Kidney epithelial cell (primary cell): ENCODE data around the gene DGKE. TPM values are rescaled to one million over a fixed set of nuclear protein-coding genes. Genes with fewer than 3 reads are reported as not detected.

Experiments used
- DNase-seq: peaks from one replicate; pipeline ENCODE4 v3.0.0-alpha.2; 2010; ENCODE audit warnings: low read depth
- H3K27me3 ChIP-seq: 2 replicates; pipeline ENCODE4 v1.6.0; 2011; ENCODE audit warnings: low read length; ENCODE audit not compliant: control insufficient read depth, insufficient read depth
- H3K36me3 ChIP-seq: 2 replicates; pipeline ENCODE4 v1.5.1; 2011; ENCODE audit warnings: low read length; ENCODE audit not compliant: control insufficient read depth, insufficient read depth
- H3K4me3 ChIP-seq: 2 replicates; pipeline ENCODE4 v1.5.1; 2011; ENCODE audit warnings: low read depth, mild to moderate bottlenecking, control low read depth, low read length
- CTCF ChIP-seq: IDR thresholded peaks from 2 replicates; pipeline ENCODE4 v1.5.1; 2011; ENCODE audit warnings: mild to moderate bottlenecking, moderate library complexity, low read length, control low read depth, inconsistent platforms; ENCODE audit not compliant: insufficient read depth, poor library complexity, severe bottlenecking
- total RNA-seq: library from RNA; depleted of rRNA; stranded (reverse); fragments of >200 nt; gene quantifications from 2 replicates; pipeline ENCODE4 v1.2.3, GENCODE V29; 2015

Gene DGKE
- total RNA-seq, 1 donor from 2014 or later, result 7.0 TPM

- Histone ChIP-seq H3K27me3 (peaks cover 2% of the 10 kb centered on the region), H3K36me3 (no peaks in the 10 kb centered on the region), H3K4me3 (no peak overlapping the region)
- no peak for DNase-seq
- TF ChIP-seq CTCF, result no peak
These were observed 40.0 kb upstream of the DGKE start for GRCh38 chr17:56793957-56794356.

GRCh38 chr17:56795221-56795865 is 38.6 kb upstream of the DGKE start:
- no peaks in the 10 kb centered on the region for H3K36me3 ChIP-seq
- H3K4me3 ChIP-seq, result no peak overlapping the region
- peaks cover 2% of the 10 kb centered on the region for H3K27me3 ChIP-seq
- no peak for TF ChIP-seq CTCF
- DNase-seq, result no peak

GRCh38 chr17:56796536-56796935 is 37.4 kb upstream of the DGKE start:
- TF ChIP-seq CTCF, result no peak
- Histone ChIP-seq H3K4me3 (no peak overlapping the region), H3K27me3 (peaks cover 2% of the 10 kb centered on the region), H3K36me3 (no peaks in the 10 kb centered on the region)
- no peak for DNase-seq

GRCh38 chr17:56798916-56799315 is 35.0 kb upstream of the DGKE start:
- TF ChIP-seq CTCF, result no peak
- Histone ChIP-seq H3K27me3 (peaks cover 2% of the 10 kb centered on the region), H3K36me3 (no peaks in the 10 kb centered on the region), H3K4me3 (no peak overlapping the region)
- DNase-seq, result no peak

- H3K4me3 ChIP-seq, result no peak overlapping the region
- TF ChIP-seq CTCF, result no peak
- H3K27me3 ChIP-seq, result no peaks in the 10 kb centered on the region
- DNase-seq, result no peak
- no peaks in the 10 kb centered on the region for H3K36me3 ChIP-seq
These were observed 32.3 kb upstream of the DGKE start for GRCh38 chr17:56801459-56802178.
